ENCODE measurements around the gene RBM38.

The RBM38 gene

GRCh38 chr20:57392512-57393271 lies 1.5 kb downstream of the RBM38 start:
- no peak for DNase-seq

GRCh38 chr20:57393321-57394120 lies 2.3 kb downstream of the RBM38 start:
- DNase-seq, result no peak

GRCh38 chr20:57394121-57395082 lies 3.2 kb downstream of the RBM38 start:
- no peak for DNase-seq

- DNase-seq, result no peak
Observed at GRCh38 chr20:57395111-57395966, 4.1 kb downstream of the RBM38 start.

GRCh38 chr20:57396212-57396983 lies 5.2 kb downstream of the RBM38 start:
- no peak for DNase-seq

- DNase-seq, result no peak
Observed at GRCh38 chr20:57396984-57397692, 5.9 kb downstream of the RBM38 start.

- DNase-seq, result no peak
Observed at GRCh38 chr20:57397693-57398108, 6.5 kb downstream of the RBM38 start.

GRCh38 chr20:57398231-57398821 lies 7.1 kb downstream of the RBM38 start:
- no peak for DNase-seq

- DNase-seq, result no peak
Observed at GRCh38 chr20:57398901-57399535, 7.8 kb downstream of the RBM38 start.

GRCh38 chr20:57399587-57400155 lies 8.5 kb downstream of the RBM38 start:
- DNase-seq, result no peak

- no peak for DNase-seq
Observed at GRCh38 chr20:57400231-57400701, 9.1 kb downstream of the RBM38 start.

GRCh38 chr20:57400821-57401564 lies 9.8 kb downstream of the RBM38 start:
- no peak for DNase-seq

- DNase-seq, result no peak
Observed at GRCh38 chr20:57401565-57401918, 10.3 kb downstream of the RBM38 start.

GRCh38 chr20:57402206-57403125 lies 11.3 kb downstream of the RBM38 start:
- no peak for DNase-seq

GRCh38 chr20:57403216-57403615 lies 12.0 kb downstream of the RBM38 start:
- no peak for DNase-seq

- DNase-seq, result no peak
Observed at GRCh38 chr20:57404006-57404405, 12.8 kb downstream of the RBM38 start.

GRCh38 chr20:57404419-57405072 lies 13.3 kb downstream of the RBM38 start:
- no peak for DNase-seq
